Measurements from ENCODE around the gene HOXA1. TPM values are rescaled to one million over a fixed set of nuclear protein-coding genes. Genes with fewer than 3 reads are reported as not detected.

The HOXA1 gene
- total RNA-seq, 4 donors from 2014 or later, result 0.33 to 1.5 (median 0.60) TPM

DNA sequence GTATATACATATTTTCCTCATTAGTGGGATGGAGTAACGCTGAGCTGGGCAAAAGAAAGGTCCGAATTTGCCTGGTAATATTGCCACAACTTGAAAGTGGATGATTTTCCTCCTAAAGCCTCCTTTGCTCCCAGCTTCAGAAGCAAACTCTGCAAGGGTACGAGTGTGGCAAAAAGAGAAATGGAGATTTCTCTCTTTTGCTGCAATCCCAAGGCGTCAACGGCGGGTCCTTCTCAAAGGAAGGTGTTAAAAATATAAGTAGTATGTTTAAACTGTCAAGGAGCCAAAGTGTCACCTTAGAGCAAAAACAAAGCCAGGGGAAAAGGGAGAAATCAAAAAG lies 19.1 kb upstream of the HOXA1 start:
- TF ChIP-seq, protein P1, sequence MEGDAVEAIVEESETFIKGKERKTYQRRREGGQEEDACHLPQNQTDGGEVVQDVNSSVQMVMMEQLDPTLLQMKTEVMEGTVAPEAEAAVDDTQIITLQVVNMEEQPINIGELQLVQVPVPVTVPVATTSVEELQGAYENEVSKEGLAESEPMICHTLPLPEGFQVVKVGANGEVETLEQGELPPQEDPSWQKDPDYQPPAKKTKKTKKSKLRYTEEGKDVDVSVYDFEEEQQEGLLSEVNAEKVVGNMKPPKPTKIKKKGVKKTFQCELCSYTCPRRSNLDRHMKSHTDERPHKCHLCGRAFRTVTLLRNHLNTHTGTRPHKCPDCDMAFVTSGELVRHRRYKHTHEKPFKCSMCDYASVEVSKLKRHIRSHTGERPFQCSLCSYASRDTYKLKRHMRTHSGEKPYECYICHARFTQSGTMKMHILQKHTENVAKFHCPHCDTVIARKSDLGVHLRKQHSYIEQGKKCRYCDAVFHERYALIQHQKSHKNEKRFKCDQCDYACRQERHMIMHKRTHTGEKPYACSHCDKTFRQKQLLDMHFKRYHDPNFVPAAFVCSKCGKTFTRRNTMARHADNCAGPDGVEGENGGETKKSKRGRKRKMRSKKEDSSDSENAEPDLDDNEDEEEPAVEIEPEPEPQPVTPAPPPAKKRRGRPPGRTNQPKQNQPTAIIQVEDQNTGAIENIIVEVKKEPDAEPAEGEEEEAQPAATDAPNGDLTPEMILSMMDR (IDR thresholded peaks at IDR 0.05; ENCODE audit: low read depth), result no peak

DNA sequence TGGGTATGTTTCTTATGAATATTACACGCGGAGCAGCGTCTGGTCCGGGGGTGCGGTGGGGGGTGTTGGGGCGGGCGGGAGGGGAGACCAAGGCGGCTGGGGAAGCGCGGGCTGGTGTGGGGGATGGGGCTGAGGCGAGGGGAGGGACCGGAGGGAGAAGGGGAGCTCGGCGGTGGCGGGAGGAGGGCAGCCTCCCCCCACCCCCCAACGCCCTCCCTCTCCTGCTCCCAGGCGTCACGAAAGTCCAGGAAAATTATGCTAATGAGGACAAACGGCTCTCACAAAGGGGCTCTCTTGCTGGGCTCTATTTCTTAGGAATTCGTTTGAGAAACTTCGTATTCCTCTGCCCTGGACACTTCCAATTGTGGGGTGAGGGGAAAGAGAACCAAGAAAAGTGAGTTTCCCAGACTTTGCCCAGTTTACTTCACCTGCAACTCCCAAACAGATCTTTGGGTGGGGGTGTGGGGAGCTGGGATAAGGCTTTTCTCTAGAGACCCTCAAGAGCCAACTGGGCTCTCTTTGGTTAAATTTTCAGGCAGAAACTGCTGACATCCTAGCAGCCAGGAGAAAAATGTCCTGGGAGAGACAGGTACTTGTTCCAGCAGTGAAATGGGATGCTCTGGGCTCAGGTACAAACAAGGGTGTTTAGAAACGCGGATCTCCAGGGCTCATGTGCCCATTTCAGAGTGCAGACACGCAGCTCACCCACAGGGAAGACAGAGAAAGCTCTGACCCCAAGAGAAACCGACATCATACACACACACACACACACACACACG lies 18.4 kb upstream of the HOXA1 start:
- TF ChIP-seq, protein P1 (IDR thresholded peaks at IDR 0.05; ENCODE audit: low read depth), result no peak

DNA sequence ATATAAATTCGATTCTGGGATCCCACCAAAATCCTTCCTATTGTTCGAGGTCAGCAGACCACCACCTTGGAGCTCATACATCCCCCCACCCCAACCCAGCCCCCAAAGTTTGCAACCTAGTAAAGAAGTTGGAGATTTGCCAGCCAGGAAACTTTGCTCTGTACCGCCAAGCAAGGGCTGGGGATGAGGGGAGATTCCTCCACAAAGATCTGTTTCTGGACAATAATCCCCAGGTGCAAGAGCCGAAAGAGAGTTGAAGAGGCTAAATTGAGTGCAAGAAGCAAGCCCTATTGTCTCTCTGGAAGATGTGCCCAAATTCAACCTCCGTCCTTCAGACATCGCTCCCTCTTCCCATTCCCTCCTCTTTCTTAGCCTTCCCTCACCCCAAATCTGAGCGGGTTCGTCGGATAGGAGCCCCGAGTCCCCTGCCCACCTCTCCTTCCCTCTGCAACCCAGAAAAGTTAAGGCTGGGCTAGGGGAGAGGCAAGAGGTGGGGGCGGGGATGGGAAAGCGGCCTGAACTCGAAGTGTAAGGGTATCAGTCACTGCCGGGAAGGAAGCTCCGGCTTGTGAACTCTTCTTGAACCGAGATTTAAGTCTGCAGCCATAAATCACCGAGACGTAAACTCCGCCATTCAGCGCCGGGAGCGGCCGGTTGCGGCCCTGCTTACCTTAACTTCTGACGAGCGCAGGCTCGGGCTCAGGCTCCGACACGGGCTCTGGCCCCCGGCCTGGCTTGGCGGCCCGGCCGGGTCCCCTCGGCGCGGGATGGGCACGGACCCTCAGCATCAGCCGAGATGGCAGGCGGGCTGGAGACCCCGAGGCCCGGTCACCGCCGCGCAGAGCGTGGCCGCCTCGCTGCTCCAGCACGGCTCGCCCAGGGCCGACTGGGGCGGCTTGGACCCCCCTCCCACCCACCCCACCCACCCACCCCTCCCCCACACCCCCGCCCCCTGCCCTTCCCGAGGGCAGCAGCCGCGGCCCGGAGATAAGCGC lies 17.5 kb upstream of the HOXA1 start:
- TF ChIP-seq, protein P1 (IDR thresholded peaks at IDR 0.05; ENCODE audit: low read depth), result no peak

DNA sequence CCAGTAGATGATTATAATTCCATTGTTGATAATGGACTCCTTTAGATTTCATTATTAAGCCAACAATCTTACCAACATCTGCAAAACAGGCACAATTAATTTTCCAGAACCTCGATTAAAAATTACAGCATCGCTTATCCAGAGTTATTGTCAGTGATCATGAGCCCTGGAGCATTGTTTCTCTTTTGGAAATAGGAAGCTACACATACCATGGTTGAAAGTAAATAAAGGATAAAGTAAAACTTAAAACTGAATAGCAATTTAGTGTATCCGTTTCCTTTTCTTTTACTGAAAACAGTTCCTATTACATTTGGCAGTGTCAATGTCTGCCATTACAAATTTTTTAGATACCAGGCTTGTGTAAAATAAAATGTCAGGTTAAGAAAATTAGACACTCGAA lies 16.6 kb upstream of the HOXA1 start:
- TF ChIP-seq, protein P1 (IDR thresholded peaks at IDR 0.05; ENCODE audit: low read depth), result no peak

DNA sequence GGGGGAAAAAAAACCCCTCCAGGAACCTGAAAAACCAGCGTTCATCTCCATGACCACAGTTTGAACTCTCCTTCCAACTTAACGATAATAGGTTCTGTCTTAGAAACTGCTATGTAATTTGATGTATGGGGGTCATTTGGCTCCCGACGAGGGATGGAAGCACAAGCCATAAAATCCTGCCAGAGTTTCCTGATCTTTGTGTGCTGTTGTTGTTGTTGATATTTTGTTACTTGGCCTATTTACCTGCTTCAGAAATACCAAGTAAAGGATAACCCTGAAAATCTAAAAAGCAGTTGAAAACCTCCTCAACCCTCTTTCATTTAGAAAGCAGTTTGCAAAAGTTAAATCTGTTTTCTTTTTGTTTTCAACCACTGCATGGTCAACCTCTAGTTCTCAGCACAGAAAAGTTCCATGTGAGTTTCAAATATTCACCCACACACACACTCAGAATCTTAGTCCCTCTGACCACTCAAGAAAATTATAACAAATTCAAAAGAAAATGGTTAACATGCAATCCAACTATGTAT lies 16.0 kb upstream of the HOXA1 start:
- TF ChIP-seq, protein P1 (IDR thresholded peaks at IDR 0.05; ENCODE audit: low read depth), result no peak

DNA sequence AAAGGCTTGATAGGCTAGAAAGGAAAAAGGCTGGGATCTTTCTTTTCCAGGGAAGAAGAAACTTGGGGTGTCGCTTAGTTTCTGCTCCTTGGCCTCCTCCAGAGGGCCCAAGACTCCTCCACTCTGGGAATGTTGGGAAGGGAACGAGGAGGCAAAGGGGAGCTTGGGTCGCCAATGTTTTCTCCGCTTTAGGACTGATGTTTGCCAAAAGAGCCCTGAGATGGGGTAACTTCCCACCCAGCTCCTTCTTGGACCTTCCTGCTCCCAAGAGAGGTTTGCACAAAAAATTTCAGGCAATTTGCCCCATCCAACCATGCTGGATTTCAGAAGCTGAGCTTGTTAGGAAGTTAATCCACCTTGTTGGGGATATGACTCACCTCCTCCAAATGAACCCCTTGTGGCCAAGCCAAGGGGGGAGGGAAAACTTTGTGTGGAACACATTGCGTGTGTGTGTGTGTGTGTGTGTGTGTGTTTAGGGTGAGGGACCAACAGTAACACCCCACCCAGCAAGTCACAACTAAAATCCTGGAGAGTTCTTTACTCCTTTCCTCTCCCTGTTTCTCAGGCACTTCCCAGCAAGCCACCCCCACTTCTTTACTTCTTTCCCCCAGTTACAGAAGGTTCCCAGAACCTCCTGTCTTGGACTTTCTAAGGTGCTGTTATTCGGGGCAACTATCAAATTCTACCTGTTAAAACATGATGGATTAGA lies 15.4 kb upstream of the HOXA1 start:
- TF ChIP-seq, protein P1 (IDR thresholded peaks at IDR 0.05; ENCODE audit: low read depth), result no peak

Measured in subcutaneous adipose tissue (tissue), 4 donors.